OCI-LY1 (cell line): ENCODE data around the gene GPR33.

Experiments
- EZH2 ChIP-seq: fragments of 200-600 bp; sonication (generic), shearing (Covaris generic); IDR thresholded peaks from 2 replicates; pipeline ENCODE4 v1.8.0; 2017; ENCODE audit warnings: borderline replicate concordance, mixed run types, mild to moderate bottlenecking, antibody characterized with exemption, low read length, moderate library complexity, mixed read lengths
- TF ChIP-seq, protein P1 (sequence below): fragments of 200-600 bp; sonication (generic), shearing (Covaris generic); IDR thresholded peaks from 2 replicates; pipeline ENCODE4 v1.5.1; 2017; ENCODE audit warnings: mild to moderate bottlenecking, antibody characterized with exemption, low read length, moderate library complexity, mixed read lengths

- TF ChIP-seq, protein P1, sequence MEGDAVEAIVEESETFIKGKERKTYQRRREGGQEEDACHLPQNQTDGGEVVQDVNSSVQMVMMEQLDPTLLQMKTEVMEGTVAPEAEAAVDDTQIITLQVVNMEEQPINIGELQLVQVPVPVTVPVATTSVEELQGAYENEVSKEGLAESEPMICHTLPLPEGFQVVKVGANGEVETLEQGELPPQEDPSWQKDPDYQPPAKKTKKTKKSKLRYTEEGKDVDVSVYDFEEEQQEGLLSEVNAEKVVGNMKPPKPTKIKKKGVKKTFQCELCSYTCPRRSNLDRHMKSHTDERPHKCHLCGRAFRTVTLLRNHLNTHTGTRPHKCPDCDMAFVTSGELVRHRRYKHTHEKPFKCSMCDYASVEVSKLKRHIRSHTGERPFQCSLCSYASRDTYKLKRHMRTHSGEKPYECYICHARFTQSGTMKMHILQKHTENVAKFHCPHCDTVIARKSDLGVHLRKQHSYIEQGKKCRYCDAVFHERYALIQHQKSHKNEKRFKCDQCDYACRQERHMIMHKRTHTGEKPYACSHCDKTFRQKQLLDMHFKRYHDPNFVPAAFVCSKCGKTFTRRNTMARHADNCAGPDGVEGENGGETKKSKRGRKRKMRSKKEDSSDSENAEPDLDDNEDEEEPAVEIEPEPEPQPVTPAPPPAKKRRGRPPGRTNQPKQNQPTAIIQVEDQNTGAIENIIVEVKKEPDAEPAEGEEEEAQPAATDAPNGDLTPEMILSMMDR = no peak
- TF ChIP-seq EZH2 = no peak
Measured at GRCh38 chr14:31440280-31440679, 47.6 kb downstream of the GPR33 start.
